ENCODE data around the gene SPEF1.

Gene SPEF1

DNA sequence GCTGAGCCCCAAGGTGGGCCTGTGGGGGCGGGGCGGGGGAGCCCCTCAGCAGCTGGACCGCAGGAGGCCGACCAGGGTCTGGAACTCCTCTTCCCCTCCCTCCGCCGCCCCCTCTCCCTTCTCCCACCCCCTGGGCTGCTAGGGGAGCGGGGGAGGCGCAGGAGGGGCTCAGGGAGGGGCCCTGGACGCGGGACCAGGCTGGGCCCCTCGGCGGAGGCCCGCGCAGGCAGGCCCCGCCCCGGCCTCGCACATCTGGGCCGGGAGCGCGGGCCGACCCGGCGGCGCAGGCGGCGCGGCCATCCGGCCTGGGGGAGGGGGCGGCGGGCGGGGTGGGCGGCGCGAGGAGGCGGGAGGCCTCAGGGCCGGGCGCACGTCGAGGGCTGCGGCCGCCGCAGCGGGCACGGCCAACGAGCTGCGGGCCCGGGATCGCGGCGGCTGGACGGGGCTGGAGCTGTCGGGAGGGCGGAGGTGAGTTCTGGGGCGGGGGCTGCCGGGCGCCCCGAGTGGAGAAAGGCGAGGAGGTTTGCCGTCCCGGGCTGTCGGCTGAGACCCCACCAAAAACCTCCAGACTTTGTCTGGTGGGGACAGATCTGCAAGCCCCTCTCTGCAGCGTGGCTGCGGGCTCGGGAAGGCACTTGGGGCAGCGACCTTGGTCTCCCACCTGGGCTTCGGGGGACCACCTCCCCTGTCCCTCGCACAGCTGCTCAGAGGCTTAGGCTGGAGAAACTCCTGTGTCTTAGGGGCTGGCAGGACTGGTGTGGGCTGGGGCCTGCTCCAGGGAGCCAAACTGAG is 48.7 kb downstream of the SPEF1 start, which contains the start of gene HSPA12B:
HSPA12B (plus strand) TSS at position 359 of the 792 bp plus-strand sequence. CDS start 5,990 bp downstream, outside the sequence.
- H3K4me3 ChIP-seq (ENCODE audit: low read depth, low read length), result no peak within 1 kb of the TSS
- TF ChIP-seq, protein P1, sequence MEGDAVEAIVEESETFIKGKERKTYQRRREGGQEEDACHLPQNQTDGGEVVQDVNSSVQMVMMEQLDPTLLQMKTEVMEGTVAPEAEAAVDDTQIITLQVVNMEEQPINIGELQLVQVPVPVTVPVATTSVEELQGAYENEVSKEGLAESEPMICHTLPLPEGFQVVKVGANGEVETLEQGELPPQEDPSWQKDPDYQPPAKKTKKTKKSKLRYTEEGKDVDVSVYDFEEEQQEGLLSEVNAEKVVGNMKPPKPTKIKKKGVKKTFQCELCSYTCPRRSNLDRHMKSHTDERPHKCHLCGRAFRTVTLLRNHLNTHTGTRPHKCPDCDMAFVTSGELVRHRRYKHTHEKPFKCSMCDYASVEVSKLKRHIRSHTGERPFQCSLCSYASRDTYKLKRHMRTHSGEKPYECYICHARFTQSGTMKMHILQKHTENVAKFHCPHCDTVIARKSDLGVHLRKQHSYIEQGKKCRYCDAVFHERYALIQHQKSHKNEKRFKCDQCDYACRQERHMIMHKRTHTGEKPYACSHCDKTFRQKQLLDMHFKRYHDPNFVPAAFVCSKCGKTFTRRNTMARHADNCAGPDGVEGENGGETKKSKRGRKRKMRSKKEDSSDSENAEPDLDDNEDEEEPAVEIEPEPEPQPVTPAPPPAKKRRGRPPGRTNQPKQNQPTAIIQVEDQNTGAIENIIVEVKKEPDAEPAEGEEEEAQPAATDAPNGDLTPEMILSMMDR (IDR thresholded peaks at IDR 0.05; ENCODE audit: borderline replicate concordance, insufficient read depth, low read depth, low read length), result no peak

DNA sequence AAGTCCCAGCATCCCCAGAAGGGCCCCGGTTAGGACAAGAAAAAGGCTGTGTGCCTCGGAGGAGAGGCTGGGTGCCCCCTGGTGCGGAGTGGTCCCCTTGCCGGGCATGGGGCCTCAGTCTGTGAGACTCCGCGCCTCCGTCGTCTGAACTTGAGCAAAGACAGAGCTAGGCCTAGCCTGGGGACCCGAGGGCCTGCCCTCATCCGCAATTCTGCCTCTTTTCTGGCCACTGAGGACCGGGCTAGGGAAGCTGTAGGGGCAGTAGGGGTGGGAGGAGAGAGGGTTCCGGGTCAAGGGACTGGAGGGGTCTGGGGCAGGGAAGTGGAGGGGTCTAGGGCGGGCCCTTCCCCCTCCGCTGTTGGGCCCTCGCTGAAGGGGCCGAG is 49.3 kb downstream of the SPEF1 start:
- no peak overlapping the region for H3K4me3 ChIP-seq (ENCODE audit: low read depth, low read length)

DNA sequence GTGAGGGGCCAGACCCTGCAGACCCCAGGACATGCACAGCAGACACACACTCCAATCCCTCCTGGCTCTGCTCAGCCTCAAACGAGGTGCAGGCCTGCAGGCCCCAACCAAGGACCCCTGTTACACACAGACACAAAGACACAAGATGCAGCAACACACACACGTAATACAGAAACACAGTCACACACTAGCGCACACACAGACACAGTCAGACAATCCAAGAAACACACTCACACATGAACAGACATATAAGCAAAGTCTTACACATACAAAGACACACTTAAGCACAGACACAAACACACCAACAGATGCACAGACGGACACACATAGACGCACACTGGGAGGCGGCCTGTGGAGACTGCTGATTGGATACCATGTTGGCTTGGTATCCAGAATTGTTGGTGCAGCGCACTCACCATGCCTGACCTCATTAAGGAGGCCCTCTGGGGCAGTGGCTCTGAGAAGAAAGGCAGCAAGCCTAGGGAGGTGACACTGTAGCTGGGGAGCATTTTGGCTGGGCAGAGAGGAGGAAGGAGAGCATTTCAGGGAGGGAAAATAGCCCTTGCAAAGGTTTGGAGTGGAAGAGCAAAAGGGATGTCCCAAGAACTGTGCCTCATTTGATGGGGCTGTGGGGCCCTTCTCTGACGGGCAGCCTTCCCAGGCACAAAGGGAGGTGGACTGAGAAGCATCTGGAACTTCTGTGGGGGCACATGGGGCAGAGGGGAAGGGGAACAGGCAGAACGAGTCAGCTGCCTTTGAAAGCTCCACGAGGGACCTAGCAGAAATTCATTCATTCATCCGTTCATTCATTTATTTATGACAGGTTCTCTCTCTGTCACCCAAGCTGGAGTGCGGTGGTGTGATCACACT is 50.2 kb downstream of the SPEF1 start:
- H3K4me3 ChIP-seq (ENCODE audit: low read depth, low read length), result no peak overlapping the region
- TF ChIP-seq, protein P1 (IDR thresholded peaks at IDR 0.05; ENCODE audit: borderline replicate concordance, insufficient read depth, low read depth, low read length), result no peak

More for the DNA sequence above, 49.3 kb downstream of the SPEF1 start:
- TF ChIP-seq, protein P1 (IDR thresholded peaks at IDR 0.05; ENCODE audit: borderline replicate concordance, insufficient read depth, low read depth, low read length), result no peak

DNA sequence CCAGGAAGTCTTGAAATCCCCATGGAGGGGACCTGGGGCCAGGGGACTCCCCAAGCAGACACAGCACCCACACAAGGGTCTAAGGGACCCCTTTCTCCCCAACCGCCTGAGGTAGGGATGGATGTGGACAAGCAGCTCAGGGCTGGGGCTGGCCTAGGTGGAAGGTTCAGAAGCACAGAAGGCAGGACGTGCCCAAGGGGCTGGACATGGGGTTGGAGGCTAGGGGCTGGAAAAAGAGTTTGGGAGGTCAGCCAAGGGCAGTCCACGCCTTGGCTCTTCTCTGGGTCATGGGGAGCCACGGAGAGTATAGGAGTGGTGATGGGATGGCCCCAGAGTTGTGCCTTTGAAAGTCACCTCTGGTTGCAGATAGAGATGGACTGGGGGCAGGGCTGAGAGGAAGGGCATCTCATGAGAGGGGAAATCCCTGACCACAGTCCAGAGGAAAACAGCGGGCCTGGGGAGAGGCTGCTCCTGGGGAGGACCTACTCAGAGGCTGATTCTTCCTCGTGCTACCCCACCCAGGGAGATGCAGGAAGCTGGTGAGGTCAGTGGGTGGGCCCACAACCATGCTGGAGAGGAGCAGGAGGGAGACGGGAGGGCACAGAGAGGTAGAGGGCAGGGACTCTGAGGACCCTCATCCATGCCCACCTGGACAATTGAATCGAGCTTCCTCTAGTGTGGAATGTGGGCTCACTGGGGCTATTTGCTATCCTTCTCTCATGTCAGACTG is 51.3 kb downstream of the SPEF1 start:
- H3K4me3 ChIP-seq (ENCODE audit: low read depth, low read length), result no peak overlapping the region
- TF ChIP-seq, protein P1 (IDR thresholded peaks at IDR 0.05; ENCODE audit: borderline replicate concordance, insufficient read depth, low read depth, low read length), result no peak

DNA sequence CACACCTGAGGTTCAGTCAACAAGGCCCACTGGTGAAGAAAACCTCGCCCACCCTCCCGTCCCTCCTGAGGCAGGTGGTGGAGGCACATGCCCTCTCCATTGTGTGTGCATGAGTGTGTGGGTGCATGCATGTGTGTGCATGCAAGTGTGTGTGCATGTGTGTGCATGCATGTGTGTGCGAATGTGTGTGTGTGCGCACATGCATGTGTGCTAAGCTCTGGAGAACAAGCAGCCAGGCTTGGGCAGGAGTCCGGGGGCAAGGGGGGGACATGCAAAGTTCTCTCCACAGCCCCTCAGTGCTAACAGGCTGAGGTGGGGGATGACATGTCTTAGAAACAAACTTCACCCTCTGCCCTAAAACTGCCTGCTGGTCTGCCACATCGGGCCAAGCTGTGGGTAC is 51.9 kb downstream of the SPEF1 start:
- TF ChIP-seq, protein P1 (IDR thresholded peaks at IDR 0.05; ENCODE audit: borderline replicate concordance, insufficient read depth, low read depth, low read length), result no peak
- H3K4me3 ChIP-seq (ENCODE audit: low read depth, low read length), result no peak overlapping the region

DNA sequence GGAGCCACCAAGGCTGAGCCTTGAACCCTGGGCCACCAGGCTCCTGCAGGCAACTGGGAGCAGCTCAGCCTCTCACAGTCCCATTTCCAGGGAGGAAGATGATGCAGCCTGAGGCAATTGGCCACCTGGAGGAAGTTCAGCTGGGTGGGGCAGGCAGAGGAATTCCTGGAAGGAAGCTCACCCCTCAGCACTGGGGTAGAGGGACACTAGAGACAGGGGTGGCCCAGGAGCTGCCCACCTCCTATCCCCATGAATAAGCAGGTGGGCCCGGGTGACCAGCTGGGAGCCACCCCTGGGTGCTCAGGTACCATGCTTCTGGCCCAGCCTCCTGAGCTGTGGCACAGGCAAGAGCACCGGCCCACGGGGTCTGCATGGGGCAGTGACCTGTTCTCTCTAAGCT is 52.4 kb downstream of the SPEF1 start:
- TF ChIP-seq, protein P1 (IDR thresholded peaks at IDR 0.05; ENCODE audit: borderline replicate concordance, insufficient read depth, low read depth, low read length), result no peak
- H3K4me3 ChIP-seq (ENCODE audit: low read depth, low read length), result no peak overlapping the region
